8988T (cell line): Measurements from ENCODE around the gene GRIK3.

Experiments used
- DNase-seq: peaks from one replicate; pipeline ENCODE4 v3.0.0; 2011

GRIK3 gene

DNA sequence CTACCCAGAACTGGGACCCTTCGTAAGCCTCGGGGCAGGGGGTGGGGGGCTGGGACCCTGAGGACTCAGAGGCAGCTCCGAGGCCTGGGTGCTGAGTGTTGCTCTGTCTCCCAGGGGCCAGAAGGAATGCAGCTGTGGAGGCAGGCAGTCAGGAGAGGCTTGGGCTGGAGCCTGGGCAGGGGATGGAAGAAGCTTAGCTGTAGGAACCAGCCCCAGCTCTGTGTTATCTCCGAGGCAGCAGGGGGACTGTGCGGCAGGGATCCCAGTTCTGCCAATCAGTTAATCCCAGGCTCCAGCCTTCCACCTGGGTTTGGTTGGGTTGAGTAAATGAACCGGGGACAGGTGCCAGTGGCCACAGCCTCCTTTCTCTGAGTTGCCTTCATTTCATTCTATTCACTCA is 8.2 kb upstream of the GRIK3 start:
- no peak for DNase-seq

DNA sequence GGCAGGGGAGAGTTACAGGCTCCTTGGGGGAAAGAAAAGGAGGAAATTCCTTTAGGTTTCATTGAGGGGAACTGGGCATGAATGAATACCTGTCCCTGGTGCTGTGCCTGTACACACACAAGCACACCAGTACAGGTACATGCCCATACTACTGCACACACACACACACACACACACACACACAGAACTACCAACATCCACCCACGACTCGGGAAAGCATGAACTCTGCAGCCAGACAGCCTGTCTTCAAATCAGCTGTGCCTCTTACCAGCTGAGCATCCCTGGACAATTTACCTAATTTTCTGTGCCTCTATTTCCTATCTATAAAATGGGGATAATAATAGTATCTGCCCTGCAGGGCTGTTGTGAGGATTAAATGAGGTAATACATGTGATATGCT is 7.2 kb upstream of the GRIK3 start:
- no peak for DNase-seq

DNA sequence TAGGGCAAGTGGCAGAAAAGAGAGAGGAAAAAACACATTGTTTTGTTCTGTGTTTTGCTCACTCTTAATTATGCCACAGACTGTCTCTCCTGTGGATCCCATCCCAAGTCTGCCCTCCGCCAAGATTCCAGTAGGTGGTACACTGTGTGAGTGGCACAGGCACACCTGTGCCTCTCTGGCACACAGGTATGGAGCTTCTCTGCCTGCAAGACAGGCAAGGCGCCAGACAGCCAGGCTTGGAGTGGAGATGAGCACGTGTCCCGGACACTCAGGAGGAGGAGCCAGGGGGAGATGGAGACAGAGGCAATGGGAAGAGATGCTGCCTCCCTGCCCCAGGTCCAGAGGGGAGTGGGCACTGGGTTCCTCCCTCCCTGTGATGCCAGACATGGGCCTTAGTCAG is 6.5 kb upstream of the GRIK3 start:
- DNase-seq, result no peak

DNA sequence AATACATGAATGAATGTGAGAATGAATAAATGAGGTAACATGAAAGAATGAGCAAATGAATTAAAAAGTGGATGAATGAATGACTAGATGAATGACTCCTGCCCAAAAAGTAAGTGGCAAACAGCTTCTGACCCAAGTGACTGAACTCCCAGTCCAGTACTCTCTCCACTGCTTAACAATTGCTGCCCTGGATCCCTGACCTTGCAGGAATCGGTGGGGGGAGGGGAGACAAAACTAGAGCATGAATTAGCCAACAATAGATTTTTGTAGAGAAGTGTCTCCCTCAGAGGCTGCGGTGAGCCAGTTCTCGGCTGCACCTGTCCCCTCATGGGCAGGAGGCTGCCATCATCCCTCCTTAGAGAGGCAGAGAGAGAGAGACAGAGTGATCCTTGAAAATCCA is 5.9 kb upstream of the GRIK3 start:
- DNase-seq, result no peak

DNA sequence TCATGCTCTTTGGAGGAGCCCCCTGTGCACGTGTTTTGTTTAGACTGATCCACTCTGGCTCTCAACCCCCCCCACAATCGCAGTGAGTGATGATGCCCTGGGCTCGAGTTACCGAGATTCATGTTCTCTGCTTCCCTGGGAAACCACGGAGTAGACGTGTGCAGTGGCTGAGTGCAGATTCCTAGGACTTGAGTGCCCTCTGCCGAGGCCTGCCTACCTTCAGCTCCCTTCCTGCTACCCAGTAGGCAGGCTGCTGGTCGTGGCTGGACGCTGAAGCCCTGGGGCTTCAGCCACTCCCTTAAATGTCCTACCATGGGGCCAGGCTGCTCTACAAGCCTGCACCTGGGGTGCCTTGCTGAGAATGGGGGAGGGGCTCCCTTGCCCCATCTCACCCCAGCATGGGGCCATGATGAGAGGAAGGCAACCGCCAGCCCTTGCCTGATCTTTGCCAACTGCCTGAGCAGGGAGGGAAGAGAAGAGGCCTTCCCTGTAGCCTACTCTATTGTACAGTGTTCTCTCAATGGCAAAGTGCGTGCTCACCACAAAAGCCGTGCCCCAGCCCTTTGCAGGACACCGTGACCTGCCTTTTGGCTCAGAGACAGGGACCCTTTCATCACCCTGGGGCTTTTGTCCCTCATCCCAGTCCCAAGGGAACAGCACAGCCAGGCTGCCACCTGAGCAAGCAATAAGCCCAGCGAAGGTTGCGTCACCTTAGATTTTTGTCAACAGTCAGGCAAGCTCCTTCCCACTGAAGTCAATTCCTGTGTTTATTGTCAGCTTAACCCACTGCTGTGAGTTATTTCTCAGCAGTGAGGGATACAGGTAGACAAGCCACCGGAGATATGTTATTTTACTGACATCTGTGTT is 4.1 kb upstream of the GRIK3 start:
- no peak for DNase-seq

DNA sequence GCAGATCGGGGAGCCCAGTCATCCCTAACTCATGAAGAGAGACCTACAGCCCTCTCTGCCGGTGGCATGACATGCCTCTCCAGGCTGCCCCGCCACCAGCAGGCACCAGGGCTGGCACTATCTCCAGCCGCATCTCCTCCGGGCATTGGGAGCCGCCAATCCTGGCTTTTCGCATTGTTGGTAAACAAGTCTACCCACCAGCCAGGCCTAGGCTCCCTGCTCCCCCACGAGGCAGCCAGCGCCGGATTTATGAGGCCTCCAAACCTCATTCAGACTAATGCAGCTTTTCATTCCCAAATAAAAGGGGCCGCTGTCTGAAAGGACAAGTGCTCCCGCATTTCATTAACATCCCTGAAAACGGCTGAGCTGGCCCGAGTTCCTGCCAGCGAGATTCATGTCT is 3.4 kb upstream of the GRIK3 start:
- no peak for DNase-seq

DNA sequence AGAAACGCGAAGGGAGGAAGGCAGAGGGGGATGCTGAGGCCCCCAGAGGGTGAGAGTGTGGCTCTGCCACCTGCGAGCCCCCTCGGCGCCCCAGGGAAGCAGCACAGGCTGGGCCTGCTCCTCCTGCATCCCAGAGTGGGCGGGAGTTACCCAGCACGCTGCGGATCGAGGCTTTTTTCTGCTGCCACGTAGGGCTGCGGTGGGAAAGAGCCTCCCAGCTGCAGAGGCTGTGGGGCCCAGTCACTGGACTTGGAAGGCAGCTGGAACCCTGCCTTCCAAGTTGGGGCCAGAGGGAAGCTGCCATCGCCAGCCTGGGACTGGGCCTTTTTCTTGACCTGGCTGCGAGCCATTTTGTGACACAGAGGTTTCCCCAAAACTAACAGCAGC is 2.3 kb upstream of the GRIK3 start:
- DNase-seq, result no peak

DNA sequence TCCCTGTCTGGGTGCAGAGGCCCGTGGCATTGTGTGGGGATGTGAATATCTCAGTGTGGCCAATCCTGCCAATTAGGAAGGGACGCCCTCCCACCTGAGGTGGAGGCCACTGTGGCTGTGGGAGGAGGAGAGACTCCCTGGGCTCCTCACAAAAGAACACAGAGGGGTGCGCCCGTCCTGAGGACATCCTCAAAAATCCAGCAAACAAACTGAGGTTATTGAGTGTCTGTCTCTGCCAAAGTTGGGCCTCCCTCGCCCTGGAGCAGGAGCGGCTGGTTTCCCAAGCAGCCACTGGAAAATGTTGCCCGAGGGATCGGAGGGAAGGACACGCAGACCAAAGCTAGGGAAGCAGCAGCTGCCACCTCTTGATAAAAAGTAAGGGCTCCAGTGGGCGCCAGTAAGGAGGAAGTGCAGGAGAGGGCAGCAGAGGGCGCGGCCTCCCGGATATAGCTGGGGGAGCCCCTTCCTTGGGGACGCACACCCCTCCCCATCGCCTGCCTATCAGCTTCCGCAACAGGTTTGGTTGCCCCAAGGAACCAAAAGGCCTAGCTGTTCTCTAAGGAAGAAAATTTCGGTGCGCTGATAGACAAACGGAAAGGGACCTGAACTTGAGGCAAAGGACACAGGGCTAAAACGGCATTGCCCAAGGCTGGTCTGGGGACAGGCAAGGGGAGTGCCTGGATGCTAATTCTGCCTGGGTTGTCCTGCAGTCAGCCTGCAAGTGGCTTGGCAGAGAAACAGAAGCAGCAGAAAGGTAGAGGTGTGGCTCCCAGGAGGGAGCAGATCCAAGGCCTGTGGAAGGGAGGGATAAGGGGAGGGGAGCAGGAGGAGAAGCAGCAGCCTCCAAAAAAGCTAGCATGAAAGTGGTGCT is 1.7 kb upstream of the GRIK3 start:
- no peak for DNase-seq

DNA sequence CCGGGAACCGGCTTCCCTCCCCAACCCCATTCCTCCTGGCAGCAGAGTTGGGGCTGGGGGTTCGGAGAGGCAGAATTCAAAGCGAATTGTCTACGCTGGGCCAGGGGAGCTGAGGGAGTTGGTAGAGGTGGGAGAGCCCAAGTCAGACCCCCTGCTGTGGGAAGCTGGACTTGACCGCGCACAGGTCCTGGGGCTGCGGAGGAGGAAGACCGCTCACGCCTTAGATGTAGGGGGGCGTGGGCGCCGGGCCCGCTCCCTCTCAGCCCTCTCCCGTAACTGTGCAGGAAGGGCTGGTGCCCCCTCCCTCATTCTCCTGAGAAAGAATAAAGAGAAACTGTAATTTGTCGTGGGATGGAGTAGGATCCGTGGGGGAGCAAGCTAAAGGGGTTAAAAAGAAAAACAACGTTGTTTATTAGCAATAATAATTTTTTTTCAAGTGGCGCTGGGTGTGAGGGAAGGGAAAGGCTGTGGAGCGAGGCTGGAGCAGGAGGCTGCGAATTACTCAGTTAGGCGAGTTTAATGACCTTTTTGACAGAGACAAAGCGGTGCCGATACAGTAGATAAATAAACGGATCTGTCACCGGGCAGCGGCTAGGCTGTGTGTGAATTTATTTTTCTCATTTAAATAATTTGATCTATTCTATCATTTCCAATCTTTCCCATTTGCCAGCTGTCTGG is 838 bp upstream of the GRIK3 start:
- no peak for DNase-seq

DNA sequence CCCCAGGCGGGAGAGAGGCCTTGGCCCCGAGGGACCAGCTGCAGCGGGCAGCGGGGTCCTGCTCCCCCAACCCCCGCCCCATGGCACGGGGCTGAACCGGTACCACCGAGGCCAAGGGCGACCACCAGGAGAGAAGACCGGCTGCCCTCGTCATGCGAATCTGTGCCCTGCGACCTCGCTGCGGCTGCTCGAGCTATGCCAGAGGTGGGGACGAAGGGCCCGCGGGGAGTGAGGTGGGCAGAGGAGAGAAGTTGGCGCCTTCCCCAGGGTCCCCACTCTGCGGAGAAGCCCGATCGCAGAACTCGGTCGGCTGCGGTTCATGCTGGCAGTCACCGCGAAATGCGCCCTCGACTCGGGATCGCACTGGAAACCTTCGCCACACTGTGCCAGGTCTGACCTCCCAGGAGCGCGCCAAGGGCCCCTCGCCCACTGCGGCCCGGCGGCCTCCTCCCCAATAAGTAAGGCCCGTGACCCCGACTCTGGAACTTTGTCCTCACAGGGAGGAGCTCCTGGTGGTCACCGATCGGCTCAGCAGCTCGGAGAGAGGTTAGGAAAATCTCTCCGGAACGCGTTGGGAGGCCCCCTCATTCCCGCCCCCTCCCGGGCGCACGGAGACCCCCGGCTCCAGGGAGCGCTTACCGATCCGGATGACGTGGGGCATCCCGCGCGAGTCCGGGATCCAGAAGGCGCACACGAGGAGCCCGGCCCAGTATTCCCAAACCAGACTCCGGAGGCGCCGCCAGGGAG is 787 bp downstream of the GRIK3 start:
- DNase-seq, result no peak

DNA sequence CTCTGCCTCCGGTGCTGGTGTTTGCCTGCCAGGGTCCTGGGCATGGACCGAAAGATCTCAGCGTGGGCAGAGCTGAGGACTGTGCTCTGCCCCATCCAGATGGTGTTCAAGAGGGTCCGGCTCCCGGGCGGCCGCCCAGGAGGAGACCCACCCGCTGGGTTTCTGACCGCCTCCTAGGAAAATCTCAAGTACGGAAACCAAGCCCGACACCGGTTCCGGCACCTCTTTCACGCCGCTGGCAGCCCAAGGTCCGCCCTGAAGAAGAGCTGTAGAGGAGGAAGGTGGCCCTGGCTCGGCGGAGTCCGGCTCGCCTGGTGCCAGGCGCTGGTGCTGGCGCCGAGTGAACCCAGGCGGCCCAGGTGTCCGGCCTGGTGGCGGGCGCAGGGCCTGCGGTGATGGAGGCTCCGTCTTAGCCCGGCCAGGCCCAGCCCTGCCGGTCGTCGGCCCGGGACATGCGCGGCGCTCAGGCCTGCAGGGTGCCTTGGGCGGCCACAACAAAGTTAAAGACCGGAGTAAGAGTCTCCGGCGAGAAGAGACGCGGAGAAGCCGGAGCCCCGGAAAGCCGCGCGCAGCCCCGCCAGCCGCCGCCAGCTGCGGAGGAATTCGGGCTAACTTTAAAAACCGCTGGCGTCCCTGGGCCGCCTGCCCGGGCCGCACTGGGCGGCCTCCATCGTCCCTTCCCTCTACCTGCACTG is 1.5 kb downstream of the GRIK3 start:
- no peak for DNase-seq

DNA sequence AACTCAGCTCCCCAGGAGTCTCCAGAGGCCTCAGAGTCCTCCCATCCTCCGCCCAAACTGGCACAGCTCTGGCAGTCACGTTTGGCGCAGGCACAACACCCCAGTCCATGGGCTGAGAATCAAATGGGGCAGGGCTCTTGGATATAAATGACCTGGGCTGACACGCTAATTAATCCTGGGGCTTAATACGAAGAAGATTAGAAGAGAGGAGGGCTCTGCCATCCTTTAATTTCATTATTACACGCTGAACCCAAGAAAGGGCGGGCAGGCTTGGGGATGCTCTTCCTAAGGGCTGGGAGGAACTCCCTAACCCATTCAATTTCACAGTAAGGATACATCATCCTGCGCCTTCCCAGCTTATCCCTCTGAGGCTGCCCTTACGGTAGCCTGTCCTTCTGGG is 2.4 kb downstream of the GRIK3 start:
- no peak for DNase-seq

DNA sequence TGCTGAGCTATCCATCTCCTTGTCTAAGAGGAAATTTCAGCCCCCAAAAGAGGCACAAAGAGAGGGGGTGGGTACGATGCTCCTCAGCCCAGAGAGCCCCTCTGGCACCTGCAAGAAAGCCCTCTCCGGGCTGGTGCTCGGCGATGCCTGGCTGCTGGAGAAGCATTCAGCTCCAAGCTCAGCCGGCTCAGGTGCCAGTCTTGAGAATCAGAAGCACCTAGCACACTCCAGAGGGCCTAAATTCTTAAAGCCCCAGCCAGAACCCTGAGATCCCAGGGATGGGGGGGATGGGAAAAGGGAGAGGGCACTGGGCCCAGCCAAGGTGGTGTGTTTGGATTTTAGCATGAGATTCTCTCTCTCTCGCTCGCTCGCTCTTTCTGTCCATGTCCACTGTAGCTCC is 2.9 kb downstream of the GRIK3 start:
- no peak for DNase-seq

DNA sequence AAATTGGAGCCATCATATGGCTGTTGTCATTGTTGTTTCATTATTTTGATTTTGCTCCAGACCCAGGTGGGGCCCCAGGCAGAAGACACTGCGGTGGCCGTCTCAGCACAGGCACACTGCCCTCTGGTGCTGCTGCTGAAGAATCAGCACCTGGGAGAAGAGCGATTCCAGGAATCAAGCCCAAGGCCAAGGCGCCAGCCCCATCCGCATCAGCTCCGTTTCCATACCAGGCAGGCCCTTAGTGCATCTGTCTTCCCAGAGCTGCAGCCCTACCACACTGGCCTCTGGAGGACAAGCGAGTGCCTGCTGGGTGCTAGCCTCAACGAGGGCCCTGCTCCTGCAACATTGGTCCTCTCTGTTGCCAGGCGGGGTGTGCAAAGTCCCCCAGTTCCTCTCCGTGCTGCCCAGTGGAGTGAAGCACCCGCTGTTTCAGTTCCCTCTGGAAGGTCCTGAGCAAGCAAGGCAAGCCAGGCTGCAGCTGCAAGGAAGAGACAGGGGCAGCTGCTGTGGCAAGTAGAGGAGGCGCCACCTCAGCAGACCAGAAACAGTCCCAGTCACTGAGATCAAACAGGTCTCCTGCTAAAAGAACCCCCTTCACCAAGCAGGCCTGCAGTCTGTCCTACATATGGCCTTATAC is 5.2 kb downstream of the GRIK3 start:
- DNase-seq, result no peak

DNA sequence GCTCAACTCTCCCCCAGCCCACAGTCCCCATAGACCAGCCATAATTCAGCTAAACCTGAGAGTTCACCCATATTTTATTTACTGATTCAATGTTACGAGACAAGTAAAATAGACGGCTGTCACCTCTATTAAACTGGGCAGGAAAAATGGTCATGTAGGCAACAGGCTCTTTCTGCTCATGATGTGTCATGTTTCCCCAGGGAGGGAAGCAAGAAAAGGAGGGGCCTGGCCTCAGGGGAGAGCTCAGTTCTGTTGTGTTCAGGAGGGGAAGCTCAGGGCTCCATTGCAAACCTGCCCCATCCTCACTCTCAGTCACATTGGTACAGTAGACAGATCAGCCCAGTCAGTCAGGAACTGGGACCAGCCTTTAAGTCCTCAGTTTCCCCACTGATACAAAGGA is 12.8 kb downstream of the GRIK3 start:
- DNase-seq, result no peak

DNA sequence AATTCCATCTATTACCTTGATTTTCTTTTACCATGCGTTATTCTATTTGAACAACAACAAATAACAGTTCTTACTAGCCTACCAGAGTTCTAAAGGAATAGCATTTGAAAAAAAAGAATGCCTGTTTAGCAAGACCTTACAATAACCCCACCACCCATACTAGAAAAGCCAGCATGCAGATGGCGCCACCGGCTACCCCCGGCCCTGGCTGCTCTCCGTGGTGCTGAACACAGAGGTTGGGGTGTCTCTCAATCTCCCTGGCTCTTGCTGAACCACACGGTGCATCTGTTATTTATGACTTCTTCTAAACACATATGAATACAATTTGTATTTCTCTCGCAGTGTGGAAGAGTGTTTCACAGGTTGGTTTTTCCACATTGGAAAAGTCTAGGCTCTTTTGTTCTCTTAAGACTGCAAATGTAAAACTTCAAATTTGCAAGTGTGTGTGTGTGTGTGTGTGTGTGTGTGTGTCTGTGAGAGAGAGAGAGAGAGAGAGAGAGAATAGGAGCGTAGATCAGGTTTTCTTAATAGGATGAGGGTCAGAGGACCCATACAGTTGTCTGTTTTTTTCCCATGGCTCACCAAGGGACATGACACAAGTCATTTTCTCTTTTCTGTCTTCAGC is 13.6 kb downstream of the GRIK3 start:
- DNase-seq, result no peak

DNA sequence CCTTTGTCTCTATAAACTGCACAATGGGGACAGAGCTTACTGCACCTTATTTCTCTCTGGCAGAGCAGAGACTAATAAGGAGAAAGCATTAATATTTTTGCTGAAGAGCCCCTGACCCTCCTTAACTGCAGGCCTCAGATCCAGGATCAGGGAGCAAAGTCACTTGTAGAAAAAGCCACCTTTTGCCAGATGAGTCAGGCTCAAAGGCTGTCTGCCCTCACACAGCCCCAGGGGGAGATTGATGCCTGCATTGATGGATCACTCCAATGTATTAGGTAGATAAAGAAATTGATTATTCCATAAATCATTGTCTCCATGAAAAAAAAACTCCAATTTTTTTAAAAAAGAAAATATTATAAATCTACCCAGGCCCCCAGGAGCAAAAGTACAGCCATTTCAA is 15.8 kb downstream of the GRIK3 start:
- no peak for DNase-seq

DNA sequence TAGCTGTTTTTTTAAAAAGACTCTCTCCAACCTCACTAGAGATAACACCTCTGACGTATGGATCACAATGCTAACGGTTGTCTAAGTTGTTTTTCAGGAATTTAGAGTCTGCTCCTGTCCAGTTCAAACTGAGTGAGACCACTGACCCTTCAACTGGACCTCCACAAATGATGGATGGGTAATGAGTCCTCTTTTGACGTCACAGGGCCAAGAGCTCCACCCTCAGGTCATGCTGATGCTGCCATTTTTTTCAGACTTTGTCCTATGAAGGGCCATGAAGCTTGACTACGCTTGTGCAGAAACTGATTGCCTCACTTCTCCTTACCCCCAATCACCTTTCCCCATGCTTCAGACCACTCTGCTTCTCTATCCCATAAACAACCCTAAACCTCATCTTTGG is 16.6 kb downstream of the GRIK3 start:
- no peak for DNase-seq

DNA sequence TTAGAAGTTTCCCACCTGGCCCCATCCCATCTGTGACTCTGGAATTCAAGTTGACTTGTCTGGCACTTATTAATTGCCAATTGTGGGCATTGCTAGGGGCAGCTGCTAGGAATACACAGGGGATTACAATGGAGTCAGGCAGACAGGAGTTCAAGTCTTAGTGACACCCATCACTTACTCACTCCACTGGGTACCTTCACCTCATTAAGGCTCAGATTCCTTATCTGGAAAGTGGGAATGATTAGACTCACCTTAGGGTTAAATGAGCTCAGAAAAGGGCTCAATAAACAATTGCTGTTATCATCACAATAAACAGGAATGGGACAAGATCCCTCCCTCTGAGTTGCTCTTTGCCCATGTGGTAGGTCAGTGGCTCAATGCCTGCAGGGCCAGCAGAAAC is 18.2 kb downstream of the GRIK3 start:
- no peak for DNase-seq

DNA sequence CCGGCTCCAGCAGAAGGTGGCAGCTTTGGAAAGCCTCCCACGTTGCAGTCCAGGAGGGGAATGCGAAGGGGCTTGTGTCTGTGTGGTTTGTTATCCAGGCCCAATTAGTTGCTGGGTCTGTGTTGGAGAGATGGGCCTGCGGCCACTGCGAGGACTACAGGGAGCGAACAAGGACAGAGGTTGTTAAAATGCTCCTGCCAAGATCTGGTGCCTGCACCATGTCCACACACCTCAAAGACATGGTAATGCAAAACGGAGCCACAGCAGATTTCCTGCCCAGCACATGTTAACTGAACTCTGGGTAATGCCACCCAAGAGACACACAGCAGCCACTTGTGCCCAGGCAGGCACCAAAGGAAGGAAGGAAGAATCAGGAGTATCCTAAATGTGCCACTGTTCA is 18.6 kb downstream of the GRIK3 start:
- no peak for DNase-seq

DNA sequence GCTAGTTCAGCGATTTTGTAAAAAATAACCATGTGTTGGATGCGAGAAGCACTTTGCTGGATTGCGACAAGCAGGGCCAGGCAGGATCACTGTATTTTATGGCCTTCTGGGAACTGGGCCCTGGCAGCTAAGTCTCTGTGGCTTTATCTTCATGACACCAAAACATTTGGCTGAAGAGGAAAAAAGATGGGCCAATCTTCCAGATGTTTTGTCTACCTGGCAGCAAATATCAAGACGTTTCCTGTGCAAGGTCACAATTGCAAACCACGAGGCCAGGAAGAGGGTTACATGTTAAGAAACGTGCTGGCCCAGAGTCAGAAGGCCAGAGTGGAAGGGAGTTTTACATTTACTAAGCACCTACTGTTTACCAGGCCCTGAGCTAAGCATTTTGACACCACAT is 22.1 kb downstream of the GRIK3 start:
- no peak for DNase-seq
